Occipital lobe (tissue), 2 donors: ENCODE results near the gene GIT1. TPM values are rescaled to one million over a fixed set of nuclear protein-coding genes. Genes with fewer than 3 reads are reported as not detected.

Experiments
- DNase-seq: peaks from one replicate; lab custom pipeline; 2025; lab: John Stamatoyannopoulos, UW
- total RNA-seq: library from RNA; depleted of rRNA; stranded (reverse); fragments of >200 nt; gene quantifications from one replicate; pipeline ENCODE4 v1.2.3, GENCODE V29; 2014

GIT1 gene
- total RNA-seq, 1 donor from 2014 or later, result 29.6 TPM

GRCh38 chr17:29581583-29582253, 7.7 kb downstream of the GIT1 start:
- DNase-seq, result peak; percentile 43

- peak; percentile 75 for DNase-seq
Measured at GRCh38 chr17:29579866-29580771, 9.3 kb downstream of the GIT1 start.

GRCh38 chr17:29578626-29579485, 10.6 kb downstream of the GIT1 start:
- no peak for DNase-seq

GRCh38 chr17:29577385-29578211, 11.8 kb downstream of the GIT1 start:
- DNase-seq, result peak; percentile 61

GRCh38 chr17:29577001-29577370, 12.5 kb downstream of the GIT1 start:
- DNase-seq, result no peak

GRCh38 chr17:29576214-29577000, 13.0 kb downstream of the GIT1 start:
- DNase-seq, result no peak

- DNase-seq, result no peak
Measured at GRCh38 chr17:29575511-29576213, 13.8 kb downstream of the GIT1 start.

GRCh38 chr17:29574732-29575510, 14.5 kb downstream of the GIT1 start:
- DNase-seq, result no peak

- no peak for DNase-seq
Measured at GRCh38 chr17:29573871-29574731, 15.3 kb downstream of the GIT1 start.

GRCh38 chr17:29573558-29573869, 15.9 kb downstream of the GIT1 start:
- DNase-seq, result no peak

- DNase-seq, result no peak
Measured at GRCh38 chr17:29572691-29573557, 16.5 kb downstream of the GIT1 start.

- DNase-seq, result no peak
Measured at GRCh38 chr17:29571883-29572681, 17.4 kb downstream of the GIT1 start.

- no peak for DNase-seq
Measured at GRCh38 chr17:29571486-29571882, 18.0 kb downstream of the GIT1 start.

GRCh38 chr17:29570521-29570920, 18.9 kb downstream of the GIT1 start:
- no peak for DNase-seq

- DNase-seq, result no peak
Measured at GRCh38 chr17:29569245-29569950, 20.1 kb downstream of the GIT1 start.
